OCI-M1 (cell line): ENCODE measurements around the gene CHST11.
"Not testable (repeated sequence)": the region's sequence is repeated elsewhere in the genome, so short reads cannot be mapped to it uniquely, and the experiment has no call there.

Source experiments
- DNase-seq: peaks from one replicate; lab custom pipeline; 2025; lab: John Stamatoyannopoulos, UW

Gene CHST11

DNA sequence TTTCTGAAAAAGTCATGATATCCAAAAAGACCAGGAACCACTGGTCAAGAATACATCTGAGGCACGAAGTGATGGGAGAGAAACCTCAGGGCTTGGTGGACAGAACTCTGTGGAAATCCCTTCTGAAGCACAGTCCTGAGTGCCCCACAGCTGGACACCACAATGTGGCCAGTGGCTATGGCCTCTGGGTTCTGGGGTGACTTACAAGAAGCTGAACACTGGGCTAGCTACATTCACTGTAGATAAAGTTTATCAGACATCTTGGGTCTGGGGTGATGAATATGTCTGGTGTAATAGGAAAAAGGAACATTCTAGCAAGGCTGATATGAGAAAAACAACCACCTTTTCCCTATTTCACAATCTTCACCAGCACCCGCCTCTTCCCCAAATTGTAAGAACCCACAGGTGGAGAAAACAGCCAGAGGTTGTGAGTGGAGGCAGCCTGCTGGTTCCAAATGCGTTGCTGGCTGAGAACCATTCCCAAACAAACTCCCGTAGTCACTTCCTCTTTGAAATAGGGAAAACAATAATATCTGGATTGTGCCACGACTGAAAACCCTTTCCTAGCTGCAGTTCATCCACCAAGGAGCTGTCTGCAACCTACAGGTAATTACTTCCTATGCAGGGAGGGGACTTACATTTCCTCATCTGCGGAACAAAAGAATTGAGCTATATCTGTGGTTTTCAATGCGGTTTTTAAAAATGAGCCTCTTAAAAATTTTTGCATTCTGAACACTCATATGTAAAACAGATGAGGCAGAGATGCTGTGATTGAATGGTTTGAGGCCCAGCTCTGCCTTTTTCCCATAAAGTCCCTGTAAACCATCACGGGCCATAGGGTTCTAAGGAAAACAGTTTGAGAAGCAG, 307.7 kb downstream of the CHST11 start:
- peak; percentile 55 for DNase-seq

DNA sequence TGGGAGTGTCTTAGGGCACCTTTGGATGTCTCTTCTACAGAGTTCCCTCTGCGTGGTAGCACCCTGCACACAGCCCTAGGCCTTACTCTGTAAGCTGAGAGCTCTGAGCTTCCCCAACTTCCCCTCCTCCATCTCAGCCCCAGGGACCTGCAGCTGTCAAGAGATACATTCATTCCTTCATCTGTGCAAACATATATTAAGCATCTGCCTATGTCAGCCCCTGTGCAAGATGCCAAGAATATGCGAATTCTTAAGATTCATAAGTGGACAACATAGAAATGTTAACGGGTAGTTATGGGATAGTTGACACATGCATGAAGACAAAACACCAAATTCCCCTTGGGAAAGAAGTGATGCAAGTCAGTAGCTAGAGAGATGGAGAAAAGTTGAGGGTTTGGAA, 310.5 kb downstream of the CHST11 start:
- DNase-seq, result no peak

GRCh38 chr12:104768033-104768432, 311.3 kb downstream of the CHST11 start:
- DNase-seq, result no peak

DNA sequence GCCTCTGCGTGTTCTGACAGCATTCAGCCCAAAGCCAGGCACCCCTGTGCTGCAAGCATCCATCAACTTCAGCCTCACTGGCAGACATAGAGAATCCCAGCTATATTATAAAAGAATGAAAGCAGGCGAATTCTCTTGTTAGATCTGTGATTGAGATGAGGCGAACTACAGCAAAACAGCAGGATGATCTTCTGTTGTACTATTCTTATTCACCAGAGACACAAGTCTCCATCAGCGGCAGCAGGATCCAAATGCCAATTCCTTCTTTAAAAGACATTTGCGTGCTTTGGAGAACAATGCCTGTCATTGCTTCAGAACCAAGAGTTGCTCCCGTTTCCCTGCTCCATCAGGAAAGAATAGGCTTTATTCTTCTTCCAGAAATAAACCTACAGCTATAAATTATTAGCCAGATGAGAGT, 312.4 kb downstream of the CHST11 start:
- DNase-seq, result no peak

DNA sequence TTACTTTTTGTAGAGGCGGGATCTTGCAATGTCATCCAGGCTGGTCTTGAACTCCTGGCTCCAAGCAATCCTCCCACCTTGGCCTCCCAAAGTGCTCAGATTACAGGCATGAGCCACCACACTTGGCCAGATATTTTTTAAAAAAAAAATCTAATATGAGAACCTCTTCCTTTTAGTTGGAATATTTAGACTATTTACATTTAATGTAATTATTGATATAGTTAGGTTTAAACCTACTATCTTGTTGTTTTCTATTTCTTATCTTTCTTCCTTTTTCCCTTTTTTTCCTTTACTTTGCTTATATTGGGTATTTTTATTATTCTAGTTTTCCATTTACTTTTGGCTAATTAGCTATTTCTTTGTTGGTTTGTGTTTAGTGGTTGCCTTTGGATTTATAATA, 315.6 kb downstream of the CHST11 start:
- no peak for DNase-seq

GRCh38 chr12:104775731-104776231, 319.0 kb downstream of the CHST11 start:
- DNase-seq, result no peak

DNA sequence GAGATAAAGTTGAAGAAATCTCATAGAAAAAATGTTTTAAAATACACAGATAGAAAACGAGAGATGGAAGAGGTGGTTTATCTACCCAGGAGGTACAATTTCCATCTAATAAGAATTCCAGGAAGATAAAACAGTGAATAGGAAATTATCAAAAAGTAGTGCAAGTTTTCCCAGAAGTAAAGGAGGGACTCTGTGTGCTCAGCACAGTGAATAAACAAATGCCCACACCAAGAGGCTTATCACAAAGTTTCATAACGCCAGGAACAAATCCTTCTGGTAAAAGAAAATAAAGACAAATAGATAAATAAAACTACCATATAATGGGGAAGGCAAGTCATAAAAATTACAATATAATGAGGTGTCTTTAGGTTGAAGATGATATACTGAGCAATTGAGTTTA, 322.4 kb downstream of the CHST11 start:
- DNase-seq, result no peak

DNA sequence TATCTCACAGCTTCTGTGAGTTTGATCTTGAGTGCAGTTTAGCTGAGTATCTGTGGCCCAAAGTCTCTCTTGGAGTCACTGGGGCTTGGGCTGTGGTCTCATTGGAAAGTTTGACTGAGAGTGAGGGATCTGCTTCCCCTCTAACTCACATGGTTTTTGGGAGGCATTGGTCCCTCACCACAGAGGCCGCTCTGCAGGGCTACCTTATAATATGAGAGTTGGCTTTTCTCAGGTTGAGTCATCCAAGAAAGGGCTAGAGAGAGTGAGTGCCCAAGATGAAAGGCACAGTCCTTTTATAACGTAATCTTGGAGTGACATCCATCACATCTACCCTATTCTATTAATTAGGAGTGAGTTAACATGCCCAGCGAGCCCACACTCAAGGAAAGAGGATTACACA, 325.5 kb downstream of the CHST11 start:
- no peak for DNase-seq

DNA sequence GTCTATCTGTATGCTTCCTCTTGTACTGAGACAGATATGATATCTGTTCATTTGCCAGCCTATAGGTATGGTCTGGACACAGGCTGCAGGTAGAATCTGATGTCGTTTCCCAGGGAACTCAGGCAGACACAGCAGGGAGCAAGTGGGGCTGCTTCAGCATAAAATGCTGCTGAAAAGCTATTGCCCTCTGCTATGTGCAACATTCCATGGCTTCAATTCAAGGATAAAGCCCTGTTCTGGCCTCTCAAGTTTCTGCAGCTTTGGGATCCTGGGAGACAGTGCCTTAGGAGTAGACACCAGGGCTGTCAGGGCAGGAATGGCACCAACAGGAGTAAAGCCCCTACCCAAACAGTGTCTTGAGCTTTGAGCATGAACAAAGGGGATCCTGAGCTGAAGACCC, 327.8 kb downstream of the CHST11 start:
- DNase-seq, result no peak

- DNase-seq, result peak; percentile 50
Measured at GRCh38 chr12:104785886-104786285, 329.1 kb downstream of the CHST11 start.

DNA sequence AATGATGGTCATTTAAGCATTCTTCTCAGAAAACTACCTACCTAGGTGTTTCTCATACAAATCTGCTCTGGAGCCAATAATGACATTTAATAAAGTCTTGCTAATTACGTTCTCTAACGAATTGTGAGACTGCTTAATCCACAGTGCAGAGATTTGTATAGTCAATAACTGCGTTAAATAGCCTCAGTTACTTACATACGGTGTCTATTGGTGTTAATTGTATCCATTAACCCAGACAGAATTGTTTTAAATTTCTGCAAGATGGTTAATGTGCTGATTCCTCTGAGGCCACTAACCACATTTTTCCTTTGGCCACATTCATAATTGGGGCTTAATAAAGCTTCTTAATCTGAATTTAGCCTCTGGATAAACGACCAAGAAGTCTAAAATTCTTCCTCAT, 329.6 kb downstream of the CHST11 start:
- no peak for DNase-seq

DNA sequence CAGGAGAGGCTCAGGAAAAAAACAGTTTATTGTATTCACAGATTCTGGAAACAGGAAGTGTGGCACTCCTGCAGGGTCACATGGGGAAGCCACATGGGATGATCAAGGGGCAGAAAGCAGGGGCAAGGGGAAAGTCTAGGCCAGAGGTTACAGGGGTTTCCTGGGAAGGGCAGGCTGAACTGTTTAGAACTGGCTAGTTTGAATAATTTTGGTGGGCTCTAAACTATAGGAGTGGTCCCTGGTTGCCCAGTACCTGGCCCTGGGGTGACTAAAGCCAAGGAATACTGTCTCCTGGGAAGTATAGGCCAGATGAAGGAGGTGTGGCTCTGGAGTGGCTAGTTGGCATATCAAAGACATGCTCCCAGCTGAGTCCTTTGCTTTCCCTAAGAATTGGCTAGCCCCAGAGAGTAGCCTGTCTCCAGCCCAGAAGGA, 332.1 kb downstream of the CHST11 start:
- peak; percentile 63 for DNase-seq

DNA sequence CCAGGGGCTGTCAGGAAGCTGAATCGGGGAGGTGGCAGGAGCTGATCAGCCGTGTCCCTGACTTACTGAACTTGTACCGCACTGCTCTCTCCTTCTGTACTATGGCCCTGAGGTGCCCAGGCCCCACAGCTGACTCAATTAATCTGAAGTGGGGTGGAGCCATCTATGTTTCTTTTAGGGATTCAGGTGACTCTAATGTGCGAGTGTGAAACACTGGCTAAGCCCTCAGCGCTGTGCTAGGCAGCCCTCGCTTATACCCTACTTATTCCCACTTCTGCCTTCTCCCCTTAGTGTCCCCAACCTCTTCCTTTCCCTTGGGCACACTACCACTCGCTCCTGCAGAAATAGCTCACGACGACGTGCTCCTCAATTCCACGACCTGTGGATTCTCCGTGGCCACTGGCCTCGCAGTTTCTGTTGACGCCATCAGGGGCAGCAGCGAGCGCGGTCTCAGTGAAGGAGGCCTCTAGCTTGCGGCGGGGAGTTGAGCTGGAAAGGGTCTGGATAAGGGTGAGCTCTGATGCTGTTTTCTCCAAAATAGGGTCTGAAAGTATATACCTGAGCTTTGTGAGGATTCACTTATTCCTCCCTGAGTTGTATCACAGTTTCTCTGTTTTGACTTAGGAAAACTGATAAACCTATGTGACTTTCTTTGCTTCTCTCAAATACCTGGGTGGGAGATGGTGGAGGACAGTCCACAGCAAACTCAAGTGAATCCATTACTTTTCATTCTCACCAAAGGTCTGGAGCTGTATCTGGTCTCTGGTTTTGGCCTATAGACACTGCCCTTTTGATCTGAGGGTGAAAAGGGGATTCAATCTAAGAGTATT, 333.8 kb downstream of the CHST11 start:
- peak; percentile 11 for DNase-seq

- DNase-seq, result peak; percentile 21
Measured at GRCh38 chr12:104792570-104792969, 335.8 kb downstream of the CHST11 start.

- DNase-seq, result no peak
Measured at GRCh38 chr12:104793285-104793684, 336.5 kb downstream of the CHST11 start.

DNA sequence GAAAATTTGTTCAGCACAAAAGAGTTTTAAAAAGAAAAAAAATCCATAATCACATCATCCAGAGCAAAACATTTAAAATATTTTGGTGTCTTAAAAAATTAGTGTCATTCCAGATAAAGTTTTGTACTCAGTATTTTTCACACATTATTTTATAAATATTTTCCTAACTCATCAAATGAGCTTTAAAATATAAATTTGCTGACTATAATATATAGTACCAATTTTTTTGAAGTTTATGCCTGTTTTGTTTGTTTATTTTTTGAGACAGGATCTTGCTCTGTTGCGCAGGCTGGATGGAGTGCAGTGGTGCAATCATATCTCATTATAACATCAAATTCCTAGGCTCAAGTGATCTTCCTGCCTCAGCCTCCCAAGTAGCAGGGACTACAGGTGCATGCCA, 337.2 kb downstream of the CHST11 start:
- no peak for DNase-seq

GRCh38 chr12:104796475-104796862, 339.7 kb downstream of the CHST11 start:
- DNase-seq, result no peak

DNA sequence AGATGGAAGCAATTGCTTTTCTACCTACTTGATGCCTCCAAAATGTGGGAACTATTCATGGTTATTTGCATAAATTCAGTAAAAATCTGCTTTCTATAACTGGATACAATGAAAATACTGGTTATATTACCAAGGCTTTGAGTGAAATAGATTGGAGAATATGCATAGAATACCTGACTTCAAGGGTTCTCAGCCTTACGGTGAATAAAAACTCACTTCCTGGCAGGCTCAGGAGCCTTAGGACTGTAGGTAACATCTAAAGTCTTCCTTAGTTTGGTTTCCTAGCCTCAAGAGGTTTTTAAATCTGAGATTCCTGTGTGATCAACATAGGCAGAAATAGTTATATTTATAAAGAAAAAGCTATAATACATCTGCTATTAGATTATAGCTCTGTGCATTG, 342.7 kb downstream of the CHST11 start:
- no peak for DNase-seq

DNA sequence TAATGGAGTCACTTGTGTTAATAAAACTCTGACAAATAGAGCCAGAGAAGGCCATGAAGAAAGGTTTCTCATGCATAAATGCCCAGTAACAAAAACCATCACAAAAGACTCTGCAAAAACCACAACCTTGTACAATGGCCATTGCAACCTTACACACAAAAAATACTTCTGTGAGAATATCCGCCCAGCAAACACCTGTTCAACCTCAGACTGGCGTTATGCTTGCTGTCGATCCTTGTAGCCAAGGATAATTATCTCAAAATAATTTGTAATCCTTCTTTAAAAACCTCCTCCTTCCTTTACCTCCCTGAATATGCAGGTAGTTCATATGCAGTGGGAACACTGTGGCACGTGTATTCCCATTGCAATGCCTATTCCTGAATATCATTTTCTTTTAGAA, 344.3 kb downstream of the CHST11 start:
- no peak for DNase-seq

GRCh38 chr12:104801427-104801826, 344.7 kb downstream of the CHST11 start:
- no peak for DNase-seq

DNA sequence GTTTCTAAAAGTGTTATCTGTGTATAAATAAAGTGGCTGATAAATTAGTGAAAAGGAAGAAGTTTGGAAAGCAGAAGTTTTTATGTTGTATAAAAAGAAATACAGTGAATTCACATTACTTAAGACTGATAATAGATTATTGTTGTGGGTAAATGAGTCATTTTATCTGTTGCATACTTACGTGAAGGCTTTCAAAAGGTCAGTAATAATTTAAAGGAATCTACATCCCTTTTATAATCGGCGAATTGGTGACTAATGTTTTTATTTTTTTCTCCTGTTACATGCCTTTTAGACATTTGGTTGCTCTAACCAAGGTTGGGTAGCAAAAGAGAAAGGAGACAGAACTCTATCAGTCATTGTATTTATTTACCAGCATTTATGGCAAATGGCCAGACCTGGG, 345.5 kb downstream of the CHST11 start:
- DNase-seq, result peak; percentile 28

- DNase-seq, result no peak
Measured at GRCh38 chr12:104805186-104805585, 348.4 kb downstream of the CHST11 start.

DNA sequence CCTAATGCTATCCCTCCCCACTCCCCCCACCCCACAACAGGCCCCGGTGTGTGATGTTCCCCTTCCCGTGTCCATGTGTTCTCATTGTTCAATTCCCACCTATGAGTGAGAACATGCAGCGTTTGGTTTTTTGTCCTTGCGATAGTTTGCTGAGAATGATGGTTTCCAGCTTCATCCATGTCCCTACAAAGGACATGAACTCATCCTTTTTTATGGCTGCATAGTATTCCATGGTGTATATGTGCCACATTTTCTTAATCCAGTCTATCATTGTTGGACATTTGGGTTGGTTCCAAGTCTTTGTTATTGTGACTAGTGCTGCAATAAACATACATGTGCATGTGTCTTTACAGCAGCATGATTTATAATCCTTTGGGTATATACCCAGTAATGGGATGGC, 349.4 kb downstream of the CHST11 start:
- not testable (repeated sequence) for DNase-seq
